Measurements from ENCODE around the gene TRIM5.

Gene TRIM5

DNA sequence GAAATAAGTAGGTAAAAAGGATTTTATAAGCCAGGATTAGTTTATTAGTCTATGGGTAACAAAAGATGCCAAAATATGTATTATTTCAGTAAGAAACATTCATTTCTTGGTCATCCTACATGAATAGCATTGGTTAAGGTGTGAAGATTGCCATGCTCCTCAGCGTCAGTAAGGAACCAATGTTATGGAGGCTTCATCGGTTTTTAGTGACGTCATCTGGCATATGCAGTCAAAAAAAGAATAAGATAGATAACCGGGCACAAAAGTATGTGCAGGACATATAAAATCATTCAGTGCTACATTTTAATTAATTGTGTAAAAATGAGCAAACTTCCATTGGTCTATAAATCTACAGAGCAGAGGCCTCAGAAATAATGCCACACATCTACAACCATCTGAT, 29.4 kb downstream of the TRIM5 start:
- no peak overlapping the region for H3K4me3 ChIP-seq (replicated peaks; ENCODE audit: low read depth, low read length)
- TF ChIP-seq, protein P1, sequence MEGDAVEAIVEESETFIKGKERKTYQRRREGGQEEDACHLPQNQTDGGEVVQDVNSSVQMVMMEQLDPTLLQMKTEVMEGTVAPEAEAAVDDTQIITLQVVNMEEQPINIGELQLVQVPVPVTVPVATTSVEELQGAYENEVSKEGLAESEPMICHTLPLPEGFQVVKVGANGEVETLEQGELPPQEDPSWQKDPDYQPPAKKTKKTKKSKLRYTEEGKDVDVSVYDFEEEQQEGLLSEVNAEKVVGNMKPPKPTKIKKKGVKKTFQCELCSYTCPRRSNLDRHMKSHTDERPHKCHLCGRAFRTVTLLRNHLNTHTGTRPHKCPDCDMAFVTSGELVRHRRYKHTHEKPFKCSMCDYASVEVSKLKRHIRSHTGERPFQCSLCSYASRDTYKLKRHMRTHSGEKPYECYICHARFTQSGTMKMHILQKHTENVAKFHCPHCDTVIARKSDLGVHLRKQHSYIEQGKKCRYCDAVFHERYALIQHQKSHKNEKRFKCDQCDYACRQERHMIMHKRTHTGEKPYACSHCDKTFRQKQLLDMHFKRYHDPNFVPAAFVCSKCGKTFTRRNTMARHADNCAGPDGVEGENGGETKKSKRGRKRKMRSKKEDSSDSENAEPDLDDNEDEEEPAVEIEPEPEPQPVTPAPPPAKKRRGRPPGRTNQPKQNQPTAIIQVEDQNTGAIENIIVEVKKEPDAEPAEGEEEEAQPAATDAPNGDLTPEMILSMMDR (IDR thresholded peaks at IDR 0.05; ENCODE audit: low read length, missing control alignments) = no peak
- no peak for DNase-seq (ENCODE audit: low read depth)

DNA sequence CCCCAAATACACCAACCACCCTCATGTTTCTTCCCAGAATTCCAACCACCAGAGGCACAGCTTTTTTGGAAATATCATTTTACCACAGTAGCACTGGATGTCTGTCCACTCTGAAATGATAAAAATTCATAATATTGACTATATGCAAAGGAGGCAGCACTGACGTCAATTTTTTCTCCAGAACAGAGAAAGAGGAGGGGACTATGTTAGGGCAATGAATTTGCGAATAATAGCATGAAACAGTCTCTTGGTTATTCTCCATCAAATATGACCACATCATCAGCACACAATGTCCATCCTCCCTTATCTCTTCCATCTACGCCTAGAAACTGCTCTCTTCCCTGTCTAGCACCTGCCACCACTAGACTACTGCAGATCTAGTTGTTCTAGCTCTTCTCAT, 38.7 kb downstream of the TRIM5 start:
- DNase-seq (ENCODE audit: low read depth) = no peak
- TF ChIP-seq, protein P1 (IDR thresholded peaks at IDR 0.05; ENCODE audit: low read length, missing control alignments) = no peak
- H3K4me3 ChIP-seq (replicated peaks; ENCODE audit: low read depth, low read length) = no peak overlapping the region

GRCh38 chr11:5643585-5643984, 41.3 kb downstream of the TRIM5 start:
- no peak for DNase-seq (ENCODE audit: low read depth)
- H3K4me3 ChIP-seq (replicated peaks; ENCODE audit: low read depth, low read length) = no peak overlapping the region
- TF ChIP-seq, protein P1 (IDR thresholded peaks at IDR 0.05; ENCODE audit: low read length, missing control alignments) = no peak

DNA sequence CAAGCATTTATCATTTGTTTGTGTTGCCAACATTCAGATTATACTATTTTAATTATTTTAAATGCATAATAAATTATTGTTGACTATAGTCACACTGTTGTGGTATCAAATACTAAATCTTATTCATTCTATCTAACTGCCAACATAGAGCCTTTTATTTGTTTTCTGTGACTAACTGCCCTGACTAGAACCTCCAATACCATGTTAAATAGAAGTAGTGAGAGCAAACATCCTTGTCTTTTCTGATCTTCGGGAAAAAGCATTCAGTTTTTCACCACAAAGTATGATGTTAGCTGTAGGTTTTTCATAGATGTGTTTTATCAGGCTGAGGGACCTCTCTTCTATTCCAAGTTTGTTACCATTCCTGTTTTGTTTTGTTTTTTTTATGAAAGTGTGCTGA, 44.9 kb downstream of the TRIM5 start:
- TF ChIP-seq, protein P1 (IDR thresholded peaks at IDR 0.05; ENCODE audit: low read length, missing control alignments) = no peak
- H3K4me3 ChIP-seq (replicated peaks; ENCODE audit: low read depth, low read length) = no peak overlapping the region
- DNase-seq (ENCODE audit: low read depth) = no peak

DNA sequence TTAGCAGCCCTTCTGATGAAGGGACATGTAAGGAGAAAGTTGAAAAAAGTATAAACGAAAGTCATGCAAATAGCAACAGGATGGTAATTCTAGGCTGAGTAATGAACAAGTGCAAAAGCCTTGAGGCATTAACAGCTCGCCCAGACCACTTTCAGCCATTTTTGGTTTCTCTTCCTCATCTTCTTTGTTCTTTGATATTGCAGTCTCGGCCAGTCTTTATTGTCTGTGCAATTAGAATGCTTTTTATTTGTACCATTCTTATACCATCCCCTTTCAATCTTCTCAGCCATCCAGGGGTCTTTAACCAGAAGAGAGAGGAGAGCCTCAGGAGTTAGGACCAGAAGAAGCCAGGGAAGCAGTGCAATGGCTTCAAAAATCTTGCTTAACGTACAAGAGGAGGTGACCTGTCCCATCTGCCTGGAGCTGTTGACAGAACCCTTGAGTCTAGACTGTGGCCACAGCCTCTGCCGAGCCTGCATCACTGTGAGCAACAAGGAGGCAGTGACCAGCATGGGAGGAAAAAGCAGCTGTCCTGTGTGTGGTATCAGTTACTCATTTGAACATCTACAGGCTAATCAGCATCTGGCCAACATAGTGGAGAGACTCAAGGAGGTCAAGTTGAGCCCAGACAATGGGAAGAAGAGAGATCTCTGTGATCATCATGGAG, 52.8 kb downstream of the TRIM5 start:
- H3K4me3 ChIP-seq (replicated peaks; ENCODE audit: low read depth, low read length) = no peak overlapping the region
- no peak for DNase-seq (ENCODE audit: low read depth)
- TF ChIP-seq, protein P1 (IDR thresholded peaks at IDR 0.05; ENCODE audit: low read length, missing control alignments) = no peak

DNA sequence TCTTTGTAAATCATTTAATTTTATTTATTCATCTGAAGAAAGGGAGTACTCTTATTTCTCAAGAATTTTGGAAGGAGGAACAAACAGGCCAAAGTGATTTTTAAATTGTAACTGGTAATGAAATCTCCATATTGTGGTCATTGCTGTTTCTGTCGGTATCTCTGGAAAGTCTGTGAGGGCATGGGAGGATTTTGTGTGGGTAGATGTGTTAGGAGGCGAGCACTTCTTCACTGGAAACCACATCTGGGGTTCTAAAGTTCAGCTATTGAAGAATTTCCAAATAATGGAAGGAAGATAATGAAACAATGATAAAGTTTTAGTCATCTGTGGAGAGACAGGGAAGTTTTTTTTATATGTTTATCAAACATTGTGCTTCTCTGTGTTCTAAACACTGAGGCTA, 53.5 kb downstream of the TRIM5 start:
- DNase-seq (ENCODE audit: low read depth) = no peak
- TF ChIP-seq, protein P1 (IDR thresholded peaks at IDR 0.05; ENCODE audit: low read length, missing control alignments) = no peak
- H3K4me3 ChIP-seq (replicated peaks; ENCODE audit: low read depth, low read length) = no peak overlapping the region

DNA sequence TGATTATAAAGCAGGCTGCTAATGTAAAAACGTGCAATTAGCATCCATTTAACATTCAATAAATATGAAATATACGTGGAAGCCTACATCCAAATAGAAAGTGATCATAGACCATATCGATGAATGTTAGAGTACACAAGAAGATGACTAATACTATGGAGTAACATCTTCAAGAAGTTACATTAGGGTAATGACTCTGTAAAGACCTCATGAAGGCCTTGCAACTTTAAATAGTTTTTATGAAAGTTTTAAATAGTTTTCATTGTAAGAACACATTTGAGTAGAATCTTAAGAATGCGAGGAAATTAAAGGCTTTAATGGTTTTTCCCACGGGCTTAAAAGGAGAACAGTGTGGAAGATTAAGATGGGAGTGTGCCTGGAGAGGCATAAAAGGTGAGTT, 58.7 kb downstream of the TRIM5 start:
- H3K4me3 ChIP-seq (replicated peaks; ENCODE audit: low read depth, low read length) = no peak overlapping the region
- TF ChIP-seq, protein P1 (IDR thresholded peaks at IDR 0.05; ENCODE audit: low read length, missing control alignments) = no peak

More for the DNA sequence above, 58.7 kb downstream of the TRIM5 start:
- peak; percentile 24 for DNase-seq (ENCODE audit: low read depth)

All from fibroblast of pulmonary artery (primary cell).